ENCODE results near the gene GPC1.

Gene GPC1

DNA sequence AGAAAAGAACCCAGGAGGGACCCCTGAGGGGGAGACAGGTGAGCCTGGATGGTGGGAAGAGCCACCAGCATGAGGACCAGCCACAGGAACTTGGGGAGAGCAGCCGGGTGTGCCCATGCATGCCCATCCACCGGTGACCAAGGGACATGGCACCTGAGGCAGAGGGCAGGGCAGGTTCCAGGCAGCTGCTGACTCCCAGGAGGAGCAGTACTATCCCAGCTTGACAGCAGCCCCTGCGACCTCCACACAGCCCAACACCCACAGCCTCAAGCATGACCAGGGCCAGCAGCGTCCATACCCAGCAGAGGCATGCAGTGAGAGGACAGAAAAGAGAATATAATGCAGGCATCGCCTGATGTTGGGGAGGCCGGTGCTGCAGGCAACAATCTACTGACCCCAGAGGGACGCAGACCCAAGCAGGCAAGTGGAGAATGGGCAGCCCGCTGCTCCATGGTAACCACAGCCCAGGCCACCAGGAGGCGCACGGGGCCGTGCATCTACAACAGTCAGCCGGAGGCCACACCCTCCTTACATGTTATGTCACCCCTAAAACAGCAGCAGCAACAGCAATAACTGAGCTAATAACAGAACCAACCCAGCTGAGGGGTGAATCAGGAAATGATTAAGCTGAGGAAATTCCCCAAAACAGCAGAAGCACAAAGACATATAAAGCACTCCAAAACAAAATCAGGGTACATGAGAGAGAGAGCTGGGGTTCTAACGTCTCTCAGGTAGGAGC lies 78.3 kb downstream of the GPC1 start:
- peak; percentile 97 for ATAC-seq
- H3K9me3 Mint-ChIP-seq: peaks cover 4% of the 10 kb centered on the region
- peaks cover 39% of the 10 kb centered on the region for H3K36me3 Mint-ChIP-seq
- H3K4me3 Mint-ChIP-seq: peak overlapping the region; percentile 18
- no peaks in the 10 kb centered on the region for H3K27me3 Mint-ChIP-seq
- peak overlapping the region; percentile 51 for H3K27ac Mint-ChIP-seq
- H3K4me1 Mint-ChIP-seq: peaks cover 11% of the 10 kb centered on the region

DNA sequence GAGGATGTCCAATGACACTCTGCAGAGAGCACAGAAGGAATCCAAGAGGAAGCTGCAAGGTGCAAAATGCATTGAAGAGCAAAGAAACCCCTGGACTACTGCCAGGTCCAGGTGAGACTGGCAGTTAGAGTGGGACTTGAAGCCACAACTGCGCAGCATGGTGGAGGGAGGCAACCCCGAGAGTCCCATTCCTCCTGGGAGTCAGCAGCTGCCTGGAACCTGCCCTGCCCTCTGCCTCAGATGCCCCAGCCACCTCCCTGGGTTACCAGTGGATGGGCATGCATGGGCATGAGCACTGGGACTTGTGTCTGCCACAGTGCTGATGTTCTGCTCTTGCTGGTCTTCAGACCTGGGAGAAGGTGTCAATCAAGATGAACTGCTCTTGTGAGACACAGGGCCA lies 79.2 kb downstream of the GPC1 start:
- no peak overlapping the region for H3K4me3 Mint-ChIP-seq
- peak overlapping the region; percentile 51 for H3K27ac Mint-ChIP-seq
- H3K9me3 Mint-ChIP-seq: no peaks in the 10 kb centered on the region

DNA sequence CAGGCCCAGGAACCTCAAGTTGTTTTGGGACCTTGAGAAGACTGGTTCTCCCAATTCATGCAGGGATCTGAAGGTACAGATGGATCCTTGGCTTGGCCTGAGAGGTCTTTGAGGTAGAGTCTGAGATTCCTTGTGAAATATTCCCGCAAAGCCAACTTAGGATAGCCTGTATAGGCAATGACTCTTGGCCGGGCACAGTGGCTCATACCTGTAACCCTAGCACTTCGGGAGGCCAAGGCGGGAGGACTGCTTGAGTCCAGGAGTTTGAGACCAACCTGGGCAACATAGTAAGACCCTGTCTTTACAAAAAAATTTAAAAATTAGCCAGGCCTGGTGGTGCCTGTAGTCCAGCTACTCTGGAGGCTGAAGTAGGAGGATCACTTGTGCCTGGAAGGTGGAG lies 81.9 kb downstream of the GPC1 start:
- Mint-ChIP-seq H3K27me3 (no peaks in the 10 kb centered on the region), H3K9me3 (peaks cover 5% of the 10 kb centered on the region), H3K4me3 (no peak overlapping the region), H3K36me3 (peaks cover 35% of the 10 kb centered on the region), H3K4me1 (peaks cover 18% of the 10 kb centered on the region), H3K27ac (no peak overlapping the region)
- no peak for ATAC-seq

More for the DNA sequence above, 79.2 kb downstream of the GPC1 start:
- Mint-ChIP-seq H3K4me1 (peaks cover 11% of the 10 kb centered on the region), H3K36me3 (peaks cover 37% of the 10 kb centered on the region), H3K27me3 (no peaks in the 10 kb centered on the region)
- no peak for ATAC-seq

All from stimulated activated memory B cell treated with anti-CD40 and anti-IgM and Interleukin-4, amounts not matched to agents 10 μg/mL and 1 μg/mL and 100 μg/mL, for 72 hours (primary cell).